HG03103 (cell line): ENCODE measurements around the gene ABCC2.
"Not testable (repeated sequence)": the region's sequence is repeated elsewhere in the genome, so short reads cannot be mapped to it uniquely, and the experiment has no call there.

Source experiments
- ATAC-seq: cut with Tn5 transposase; IDR thresholded peaks from one replicate; pipeline ENCODE4 v1.9.1; 2021; ENCODE audit warnings: low read depth; ENCODE audit not compliant: unreplicated experiment

ABCC2 gene

DNA sequence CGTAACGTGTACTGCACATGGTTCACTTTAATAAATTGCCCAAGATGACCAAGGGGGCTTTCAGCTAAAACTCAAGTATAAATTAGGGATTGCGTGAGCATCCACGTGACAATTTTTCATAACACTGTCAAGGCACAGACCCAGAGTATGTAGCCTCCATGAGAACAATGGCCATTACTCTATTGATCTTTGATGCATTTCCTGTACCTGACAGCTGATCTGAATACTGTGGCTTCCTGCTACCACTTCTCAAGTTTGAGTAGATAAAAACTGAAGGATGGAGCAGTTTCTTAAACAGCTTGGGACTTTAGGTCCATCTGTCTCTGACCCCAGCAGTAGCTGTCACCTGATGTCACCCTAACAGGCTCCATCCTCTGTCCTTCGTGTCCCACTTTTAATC, 98.9 kb downstream of the ABCC2 start:
- no peak for ATAC-seq

- no peak for ATAC-seq
Observed at GRCh38 chr10:99883523-99883922, 101.1 kb downstream of the ABCC2 start.

DNA sequence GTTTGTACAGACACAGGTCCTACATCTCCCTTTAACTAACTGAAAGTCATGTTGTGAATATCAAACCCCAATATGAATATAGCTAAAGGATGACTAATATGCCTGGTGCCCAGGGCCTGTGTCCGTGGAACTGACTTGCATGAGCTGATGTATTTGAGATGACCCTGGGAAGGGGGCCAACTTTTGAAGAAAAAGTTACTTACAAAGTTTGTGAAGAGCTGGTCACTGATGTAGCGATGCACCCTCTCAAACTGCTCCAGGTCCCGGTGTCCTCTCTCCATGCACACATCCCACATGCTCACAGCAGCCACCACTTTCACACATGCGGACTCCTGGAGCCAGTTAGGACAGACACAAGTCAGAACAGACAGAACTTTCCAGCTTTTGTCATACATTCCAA, 106.2 kb downstream of the ABCC2 start:
- ATAC-seq = no peak

DNA sequence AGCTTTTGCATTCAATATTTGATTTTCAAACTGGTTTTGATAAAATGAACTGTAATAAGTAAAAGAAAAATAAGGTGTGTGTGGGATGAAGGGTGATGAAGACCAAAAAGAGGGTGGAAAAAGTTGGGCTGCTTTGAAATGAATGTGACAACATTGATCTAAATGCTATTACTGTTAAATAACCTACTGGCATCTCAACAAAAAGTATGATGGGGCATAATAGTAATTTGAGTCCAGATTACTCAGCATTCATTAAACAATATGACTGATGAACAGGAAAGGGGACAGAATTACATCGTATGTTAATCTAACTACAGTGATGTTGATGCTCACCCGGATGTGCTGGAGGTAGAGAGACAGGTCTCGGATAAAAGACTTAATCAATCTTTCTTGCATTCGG, 112.2 kb downstream of the ABCC2 start:
- no peak for ATAC-seq

- ATAC-seq = not testable (repeated sequence)
Observed at GRCh38 chr10:99895066-99895465, 112.6 kb downstream of the ABCC2 start.

DNA sequence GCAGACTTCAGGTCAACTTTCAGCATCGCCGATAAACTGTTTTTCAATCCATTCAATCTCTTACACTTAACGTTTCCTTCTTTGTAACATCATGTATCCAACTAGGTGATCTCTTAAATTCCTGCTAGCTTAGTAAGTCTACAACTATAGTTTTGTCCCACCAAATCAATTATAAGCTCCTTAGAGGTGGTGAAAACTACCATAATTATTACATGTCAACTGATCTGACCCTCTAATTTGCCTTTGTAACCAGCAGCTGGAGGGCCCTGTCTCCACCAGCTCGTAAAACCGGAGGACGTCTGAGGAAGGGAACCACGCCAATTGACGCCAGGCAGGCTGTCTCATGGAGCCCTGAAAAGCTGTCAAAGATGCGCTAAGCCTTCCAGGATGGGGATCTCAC, 113.4 kb downstream of the ABCC2 start:
- ATAC-seq = no peak
